Fibroblast of skin of left biceps (primary cell): ENCODE data around the gene ASTN1.
"Not testable (repeated sequence)": the region's sequence is repeated elsewhere in the genome, so short reads cannot be mapped to it uniquely, and the experiment has no call there.

Experiments used
- DNase-seq, 2 experiments: peaks; one replicate each; pipeline ENCODE4 v3.0.0-alpha.2; 2013; ENCODE audit warnings: low read depth in 2 of 2

Gene ASTN1

DNA sequence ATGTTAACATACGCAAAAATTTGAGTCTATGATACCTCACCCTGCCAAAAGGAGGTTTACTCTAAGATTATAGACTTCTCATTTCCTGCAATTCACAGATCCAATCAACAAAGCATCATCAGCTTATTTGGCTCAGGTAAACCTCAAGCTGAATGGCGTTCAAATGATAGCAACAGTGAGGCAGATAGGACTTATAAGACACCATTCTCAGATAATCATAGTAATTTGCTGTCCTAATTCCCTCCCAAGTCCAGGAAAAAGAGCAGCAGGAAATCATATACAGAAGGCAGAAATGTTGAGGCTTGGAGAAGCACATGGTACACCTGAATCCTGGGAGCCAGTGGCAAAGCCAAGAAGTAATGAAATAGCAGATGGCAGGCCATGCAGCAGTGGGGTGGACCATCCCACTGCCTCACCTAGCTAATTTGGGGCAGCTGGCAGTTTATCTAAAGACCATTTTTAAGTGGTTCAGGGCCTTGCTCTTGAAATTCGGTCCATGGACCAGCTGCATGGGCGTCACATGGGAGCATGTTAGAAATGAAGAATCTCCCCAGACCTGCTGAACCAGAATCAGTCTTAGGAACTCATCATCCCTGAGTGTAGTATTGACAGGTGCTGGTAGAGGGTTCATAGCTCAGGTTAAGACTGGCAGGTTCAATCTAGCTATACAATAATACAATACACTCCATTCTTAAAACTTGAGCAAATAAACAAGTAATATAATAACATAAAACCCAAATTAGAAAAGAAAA is 57.7 kb downstream of the ASTN1 start:
- DNase-seq = no peak

DNA sequence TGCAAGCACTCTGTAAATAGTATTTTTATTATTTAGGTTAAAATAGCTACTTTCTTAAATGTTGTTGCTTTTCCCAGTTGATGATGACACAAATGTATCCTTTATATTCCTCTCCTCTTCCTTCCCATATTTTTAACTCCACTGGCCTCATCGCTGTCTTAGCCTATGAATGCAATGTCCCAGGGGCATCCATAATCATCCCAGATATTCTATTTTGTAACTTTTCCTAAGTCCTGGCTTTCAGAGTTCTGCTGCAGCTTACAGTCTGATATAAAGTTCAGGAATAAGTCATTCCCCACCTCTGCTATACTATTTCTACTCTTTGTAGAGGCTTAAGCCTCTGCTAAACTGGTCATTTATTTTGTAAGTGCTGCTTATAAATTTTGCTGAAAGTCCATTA is 58.3 kb downstream of the ASTN1 start:
- DNase-seq = no peak

DNA sequence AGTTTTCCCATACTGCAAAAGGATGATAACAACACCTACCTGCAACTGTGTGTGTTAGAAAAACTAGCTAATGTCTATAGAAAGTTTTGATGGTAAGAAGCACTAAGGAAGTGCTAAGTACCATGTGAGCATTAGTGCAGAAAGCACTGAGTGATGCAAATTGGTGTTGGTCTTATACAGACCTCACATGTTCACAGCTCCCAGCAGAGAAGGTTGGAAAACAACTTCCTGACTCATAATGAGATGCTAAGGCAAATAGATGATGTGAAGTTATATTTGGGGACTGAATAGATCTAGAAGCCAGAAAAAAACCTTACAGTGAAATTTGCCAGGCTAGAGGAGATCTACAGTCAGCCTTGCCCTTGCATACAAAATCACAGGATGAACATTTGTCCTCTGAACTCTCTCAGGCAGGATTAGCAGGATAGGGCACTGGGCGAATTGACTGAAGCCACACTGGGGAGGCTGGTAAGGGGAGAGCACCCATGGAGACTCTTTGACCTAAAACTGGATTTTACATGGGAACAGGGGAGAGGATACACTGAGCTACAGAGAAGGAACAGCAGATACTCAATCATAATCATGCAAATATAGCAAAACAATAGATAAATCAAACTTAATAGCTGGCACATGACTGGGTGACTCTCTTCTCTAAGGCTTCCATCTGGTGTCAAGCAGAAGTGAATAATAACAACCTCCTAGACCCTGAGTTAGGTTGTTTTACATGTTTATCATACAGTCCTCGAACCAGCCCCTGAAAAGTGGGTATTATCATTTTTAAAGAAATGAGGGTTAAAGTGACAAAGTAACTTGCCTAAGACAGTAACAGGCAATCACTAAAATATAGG is 61.3 kb downstream of the ASTN1 start:
- no peak for DNase-seq

DNA sequence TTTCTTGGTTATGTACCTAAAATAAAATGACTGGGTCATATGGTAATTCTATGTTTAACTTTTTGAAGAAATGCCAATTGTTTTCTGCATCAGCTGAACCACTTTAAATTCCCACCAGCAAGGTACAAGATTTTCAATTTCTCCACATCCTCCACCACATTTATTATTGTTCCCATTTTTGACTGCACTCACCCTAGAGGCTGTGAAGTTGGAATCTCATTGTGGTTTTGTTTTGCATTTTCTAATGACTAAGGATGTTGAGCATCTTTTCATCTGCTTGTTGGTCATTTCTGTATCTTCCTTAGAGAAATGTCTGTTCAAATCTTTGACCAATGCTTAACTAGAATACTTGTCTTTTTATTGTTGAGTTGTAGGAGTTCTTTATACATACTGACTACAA is 72.5 kb downstream of the ASTN1 start:
- no peak for DNase-seq

DNA sequence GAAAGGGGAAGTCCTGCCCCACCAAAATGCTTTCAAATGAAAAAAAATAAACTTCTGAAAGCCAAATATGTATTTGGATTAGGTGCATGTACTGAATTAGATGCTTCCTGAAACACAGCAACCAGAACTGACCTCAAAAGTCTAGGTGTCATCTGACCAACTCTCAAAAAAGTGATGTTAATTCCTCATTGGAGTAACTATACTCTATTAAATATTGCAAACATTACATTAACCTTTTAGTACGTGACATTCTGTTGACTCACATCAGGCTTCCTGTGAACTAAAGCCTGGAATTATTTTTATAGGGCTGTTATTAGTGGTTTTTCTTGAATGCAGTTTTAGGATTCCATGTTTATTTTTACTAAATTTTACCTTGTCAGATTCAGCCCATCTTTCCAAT is 73.5 kb downstream of the ASTN1 start:
- peak in 1 of 2 experiments; percentile 9 for DNase-seq

DNA sequence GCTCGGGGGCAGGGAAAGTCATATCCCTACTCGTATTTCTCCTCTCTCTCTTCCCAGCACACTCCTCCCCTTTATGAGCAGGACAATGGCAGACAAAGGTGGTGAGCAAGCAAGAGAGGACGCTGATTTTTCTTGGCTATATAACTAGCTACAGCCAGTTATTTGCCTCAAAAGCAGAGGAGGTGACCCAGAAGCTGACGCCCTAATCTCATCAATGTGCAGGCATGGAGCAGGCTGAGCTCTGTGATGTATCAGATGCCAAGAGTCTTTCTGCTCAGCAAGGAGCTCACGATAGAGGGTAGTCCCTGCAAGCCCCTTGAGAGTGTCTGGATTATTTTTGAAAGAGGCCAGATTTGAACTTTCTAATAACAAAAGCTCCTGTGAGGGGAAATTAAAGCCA is 75.5 kb downstream of the ASTN1 start:
- no peak for DNase-seq

DNA sequence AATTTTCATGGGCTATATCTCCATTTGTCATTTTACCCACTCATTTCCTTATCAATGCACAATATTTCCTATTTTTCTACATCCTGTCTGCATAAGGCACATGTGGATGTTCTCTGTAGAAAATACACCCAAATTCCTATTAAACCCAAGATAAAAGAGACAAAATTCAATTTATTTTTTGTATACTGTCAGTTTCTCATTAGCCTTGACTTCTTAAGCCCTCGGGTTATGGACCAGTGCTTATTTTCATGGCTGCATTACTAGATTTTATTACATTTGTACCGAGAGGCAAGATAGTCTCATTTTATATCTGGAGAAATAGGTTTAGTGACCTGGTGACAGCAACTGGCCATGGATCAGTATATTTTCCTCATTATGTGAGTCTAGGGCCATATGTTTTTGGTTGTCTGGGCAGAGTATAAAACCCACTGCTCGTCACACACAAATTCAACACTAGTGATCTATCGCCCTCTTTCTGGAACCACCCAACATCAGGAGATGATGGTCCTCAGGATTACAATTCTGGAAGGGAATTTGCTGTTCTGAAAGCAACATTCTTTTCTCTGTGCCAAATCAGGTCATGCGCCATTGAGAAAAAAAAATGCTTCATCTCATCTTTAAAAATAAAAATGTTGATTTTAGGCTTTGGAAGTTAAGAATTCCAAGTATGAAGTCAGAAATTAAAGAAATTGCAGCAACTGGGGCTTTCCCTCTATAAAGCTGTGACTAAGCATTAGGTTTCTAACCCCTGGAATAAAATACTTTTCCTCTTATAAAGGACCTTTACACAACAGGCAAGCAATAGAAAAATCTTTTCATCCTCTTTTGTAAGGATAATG is 81.4 kb downstream of the ASTN1 start:
- DNase-seq = peak; percentile 58 to 66

DNA sequence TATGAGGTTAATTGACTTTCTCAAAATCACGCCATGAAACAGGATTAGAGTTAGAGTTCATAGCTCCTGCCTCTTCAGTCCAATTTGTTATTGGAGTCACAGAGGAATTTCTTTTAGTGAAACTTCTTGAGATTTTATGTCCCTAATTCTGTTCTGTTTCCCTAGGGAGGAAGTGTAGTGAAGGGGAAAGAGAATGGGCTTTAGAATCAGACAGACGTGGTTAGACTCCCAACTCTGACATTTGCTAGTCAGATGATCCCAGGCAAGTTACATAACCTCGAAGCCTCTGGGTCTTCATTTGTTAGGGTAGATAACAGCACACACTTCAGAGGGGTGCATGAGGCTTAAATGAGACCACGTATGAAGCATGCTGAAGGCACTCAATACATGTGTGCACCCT is 83.9 kb downstream of the ASTN1 start:
- DNase-seq = no peak

DNA sequence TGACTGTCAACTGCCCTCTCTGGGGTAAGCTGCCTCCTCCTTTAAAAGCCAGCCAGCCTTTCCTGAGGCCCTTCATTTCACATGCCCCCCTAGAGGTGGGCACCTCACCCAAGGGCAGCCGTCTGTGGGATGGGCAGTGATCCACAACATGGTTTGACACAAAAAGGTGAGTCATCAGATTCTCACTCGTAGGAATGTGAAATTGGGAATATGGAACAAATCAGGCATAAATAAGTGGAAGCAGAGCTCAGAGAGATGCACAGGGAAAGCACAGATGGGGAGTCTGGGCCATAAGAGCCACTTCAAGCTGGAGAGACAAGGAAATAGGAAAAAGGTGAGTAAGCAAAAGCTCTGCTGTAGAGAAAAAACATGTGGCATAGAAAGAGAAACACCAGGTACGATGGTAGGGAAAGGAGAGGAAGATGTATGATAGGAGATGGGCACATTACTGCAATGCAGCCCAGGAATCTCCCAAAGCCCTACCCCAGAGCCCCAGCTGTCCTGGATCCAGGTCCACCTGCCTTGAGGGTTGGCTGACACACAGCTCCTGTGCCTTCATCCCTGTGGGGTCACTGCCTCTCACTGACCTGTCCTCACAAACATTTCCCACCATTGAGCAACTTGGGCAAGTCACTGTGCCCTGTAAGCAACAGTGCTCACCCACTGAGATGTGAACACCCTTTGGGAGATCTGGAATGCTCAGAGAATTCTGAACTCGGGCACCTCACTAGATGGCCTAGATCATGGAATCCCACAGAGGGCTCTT is 86.6 kb downstream of the ASTN1 start:
- peak in 1 of 2 experiments; percentile 6 for DNase-seq

DNA sequence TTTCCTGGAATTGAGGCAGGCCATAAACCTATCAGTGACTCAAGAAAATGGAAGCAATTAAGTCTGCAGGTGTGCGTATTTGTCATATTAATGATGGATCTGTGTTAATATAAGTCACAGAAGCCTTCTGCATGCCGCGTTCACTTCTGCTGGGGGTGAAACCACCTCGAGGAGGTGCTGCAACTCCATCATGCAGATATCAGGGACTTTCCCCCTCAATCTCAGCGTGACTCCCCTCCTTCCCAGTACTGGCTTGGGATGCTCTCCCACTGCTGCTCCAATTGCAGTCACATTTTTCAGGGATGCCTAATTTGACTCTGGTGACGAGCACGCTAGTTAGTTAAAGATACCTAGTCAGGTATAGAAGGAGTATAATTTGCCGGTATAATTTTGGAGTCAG is 87.5 kb downstream of the ASTN1 start:
- DNase-seq = no peak

DNA sequence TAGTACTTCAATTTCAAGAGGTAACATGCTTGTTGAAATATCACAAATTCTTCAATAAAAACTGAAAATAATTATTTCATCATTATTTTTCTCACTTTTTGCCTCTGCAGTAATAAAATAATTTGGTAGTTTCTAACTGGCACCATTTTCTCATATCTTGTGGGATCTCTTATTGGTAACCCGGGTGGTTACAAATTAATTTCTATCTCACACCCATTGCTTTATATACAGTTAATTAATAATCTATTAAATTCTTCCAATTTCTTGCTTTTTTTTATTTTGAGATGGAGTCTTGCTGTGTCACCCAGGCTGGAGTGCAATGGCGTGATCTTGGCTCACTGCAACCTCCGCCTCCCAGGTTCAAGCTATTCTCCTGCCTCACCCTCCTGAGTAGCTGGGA is 89.7 kb downstream of the ASTN1 start:
- DNase-seq = not testable (repeated sequence)

DNA sequence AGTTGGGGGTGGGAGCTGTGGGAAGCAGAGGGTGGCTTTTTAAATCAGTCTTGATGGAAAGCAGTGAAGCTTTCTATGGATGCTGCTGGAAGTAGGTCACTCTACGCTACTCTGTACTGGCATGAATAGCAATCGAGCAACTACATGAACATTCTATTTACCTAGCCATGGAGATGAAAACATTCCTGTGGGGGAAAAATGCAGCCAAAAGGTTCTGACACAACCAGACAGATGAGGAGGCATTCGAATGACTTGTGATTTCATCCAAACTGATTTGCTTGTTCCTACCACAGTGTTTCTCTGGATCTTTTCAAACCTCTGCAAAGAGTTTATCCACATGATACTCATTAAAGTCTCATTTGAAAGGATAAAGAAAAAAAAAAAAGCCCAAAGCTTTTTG is 95.0 kb downstream of the ASTN1 start:
- no peak for DNase-seq

DNA sequence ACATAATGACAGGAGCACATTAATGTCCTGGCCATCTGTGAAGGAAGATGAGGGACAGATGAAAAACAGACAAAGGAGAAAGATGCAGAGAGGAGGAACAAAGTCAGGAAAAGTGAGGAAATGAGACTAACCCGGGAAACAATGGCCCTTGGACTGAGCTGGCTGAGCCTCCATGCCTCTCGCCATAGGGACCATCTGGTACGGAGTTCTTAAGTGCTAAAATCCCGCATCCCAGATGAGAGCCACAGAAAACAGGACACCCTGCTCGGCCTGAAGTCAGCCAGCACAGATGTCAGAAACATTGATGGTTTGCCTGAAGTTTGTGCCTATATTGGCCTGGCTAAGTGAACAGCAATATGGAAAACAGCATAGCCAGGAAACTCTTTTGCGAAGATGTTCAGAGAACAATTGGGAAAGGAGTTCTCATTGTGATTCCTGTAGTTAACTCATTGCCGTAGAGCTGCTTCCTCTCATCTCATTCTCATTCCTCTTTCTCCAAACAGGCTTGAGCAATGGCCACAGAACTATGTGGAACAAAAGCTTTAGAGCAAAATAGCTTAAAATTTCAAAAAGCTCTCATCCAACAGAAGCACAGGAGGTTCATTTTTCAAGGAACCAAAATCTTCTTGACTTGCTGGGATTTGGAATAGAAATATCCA is 96.6 kb downstream of the ASTN1 start:
- no peak for DNase-seq

DNA sequence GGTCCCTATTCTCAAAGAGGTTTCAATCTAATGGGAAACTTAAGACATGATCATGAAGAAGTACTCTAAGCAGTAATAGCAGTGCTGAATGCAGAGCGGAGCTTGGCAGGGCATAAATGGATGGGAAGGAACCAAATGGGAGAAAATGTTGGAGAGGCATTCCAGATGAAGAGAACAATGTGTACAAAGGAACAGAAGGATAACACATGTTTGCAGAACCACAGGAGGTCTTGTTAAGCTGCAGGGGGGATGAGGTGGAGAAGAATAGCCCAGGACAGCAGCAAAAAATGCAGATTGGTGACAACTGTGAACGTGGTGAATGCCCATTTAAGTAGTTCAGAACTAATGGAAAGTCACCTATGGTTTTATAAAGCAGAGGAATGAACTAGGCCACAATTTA is 99.1 kb downstream of the ASTN1 start:
- no peak for DNase-seq

DNA sequence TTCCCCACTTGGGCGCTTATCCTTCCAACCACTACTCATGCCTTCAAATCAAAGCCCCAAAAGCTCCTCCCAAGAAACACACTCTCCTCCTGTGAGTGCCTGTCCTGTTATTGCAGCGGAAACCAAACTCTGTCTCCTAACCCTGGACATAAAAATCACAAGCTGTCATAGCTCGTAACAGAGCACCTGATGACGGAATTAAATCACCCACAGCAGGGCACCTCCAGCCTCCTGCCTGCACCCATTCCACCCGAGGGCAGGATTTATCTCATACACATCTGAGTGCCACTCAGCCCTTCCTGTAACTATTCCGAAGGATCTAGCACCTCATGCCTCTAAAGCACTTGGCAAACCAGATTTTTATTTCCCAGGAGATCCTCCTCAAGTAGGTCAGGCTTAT is 100.9 kb downstream of the ASTN1 start:
- DNase-seq = no peak

DNA sequence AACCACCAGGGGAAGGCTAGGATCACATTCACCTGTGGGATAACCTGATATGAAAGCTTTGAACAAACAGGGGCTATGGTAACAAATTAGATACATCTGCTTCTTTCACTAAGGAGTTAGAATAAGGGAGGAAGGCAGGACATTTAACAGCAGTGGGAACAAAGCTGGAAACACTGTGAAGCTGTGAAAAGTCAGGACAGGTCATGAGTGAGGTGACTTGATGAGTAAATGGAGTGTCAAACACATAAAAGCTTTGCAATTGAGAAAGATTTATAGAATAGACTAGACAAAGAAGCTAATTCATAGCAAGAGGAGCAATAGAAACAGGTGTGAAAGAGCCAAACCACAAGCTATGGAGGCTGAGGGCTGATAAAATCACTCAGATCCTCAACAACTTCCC is 110.0 kb downstream of the ASTN1 start:
- no peak for DNase-seq

DNA sequence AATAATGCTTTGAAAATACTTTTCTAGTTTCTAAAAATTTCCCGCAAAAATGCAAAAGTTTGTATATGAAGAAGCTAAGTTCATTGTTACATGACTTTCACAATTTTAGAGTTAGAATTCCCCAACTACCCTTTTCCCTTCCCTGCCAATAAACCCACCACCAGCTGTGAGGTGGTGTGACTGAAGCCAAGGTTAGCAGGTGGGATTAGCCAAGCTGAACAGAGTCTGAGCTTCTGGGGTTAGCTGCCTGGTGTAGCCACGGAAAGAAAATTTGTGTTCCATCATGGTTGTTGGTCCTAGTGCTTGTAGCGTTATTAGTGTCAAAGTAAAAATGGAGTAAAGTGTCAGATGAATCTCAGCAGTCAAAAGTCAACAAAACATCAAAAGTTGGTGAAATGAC is 110.9 kb downstream of the ASTN1 start:
- DNase-seq = no peak

DNA sequence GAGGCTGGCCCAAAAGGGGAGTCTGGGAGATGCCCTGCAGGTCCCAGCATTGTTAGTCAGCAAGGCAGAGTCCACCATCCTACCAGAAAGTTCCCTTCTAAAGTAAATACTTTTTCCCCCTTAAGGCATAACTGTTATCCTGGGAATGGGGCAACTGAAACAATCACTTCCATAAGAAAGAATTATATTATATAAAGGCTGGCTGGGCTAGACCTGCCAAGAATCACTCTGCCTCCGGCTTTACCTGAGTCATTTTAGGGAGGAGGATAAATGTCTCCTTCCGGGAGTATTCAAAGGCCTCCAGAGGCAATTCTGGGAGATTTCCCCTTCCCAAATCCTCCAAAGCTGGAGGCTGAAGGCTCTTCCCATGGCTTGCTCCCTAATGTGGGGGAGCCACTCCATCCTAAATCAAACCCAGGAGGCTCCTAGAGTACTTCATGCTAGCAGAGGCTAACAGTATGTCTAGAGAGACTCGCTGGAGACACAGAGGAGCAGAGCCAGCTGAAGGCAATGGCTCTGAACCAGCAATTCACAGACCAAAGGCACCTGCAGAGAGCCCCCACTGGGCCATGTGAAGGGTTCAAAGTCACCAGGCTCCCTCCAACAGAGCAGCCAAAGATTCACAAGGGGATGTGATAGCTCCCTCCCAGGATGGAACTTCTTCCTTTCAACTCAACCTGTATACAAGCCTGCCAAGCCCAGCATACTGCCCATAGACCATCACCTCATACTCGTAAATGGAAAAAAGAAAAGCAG is 116.0 kb downstream of the ASTN1 start:
- DNase-seq = no peak

DNA sequence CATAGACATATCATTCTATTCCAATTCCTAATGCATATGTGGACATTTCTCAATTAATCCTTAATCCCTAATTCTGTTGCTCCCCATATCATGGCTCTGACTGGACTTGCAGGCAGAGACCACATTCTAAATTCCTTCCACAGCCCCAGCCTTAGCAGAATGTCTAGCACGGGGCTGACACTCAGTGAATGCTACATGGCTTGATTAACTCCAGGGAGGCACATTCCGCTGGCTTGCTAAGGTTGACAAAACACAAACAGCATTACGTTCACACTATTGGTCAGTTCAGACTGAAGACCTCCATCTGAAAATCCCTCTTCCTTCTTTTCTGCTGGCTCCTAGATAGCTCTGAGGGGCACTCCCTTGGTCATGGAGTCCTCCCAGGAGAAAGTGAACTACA is 119.4 kb downstream of the ASTN1 start:
- DNase-seq = no peak

DNA sequence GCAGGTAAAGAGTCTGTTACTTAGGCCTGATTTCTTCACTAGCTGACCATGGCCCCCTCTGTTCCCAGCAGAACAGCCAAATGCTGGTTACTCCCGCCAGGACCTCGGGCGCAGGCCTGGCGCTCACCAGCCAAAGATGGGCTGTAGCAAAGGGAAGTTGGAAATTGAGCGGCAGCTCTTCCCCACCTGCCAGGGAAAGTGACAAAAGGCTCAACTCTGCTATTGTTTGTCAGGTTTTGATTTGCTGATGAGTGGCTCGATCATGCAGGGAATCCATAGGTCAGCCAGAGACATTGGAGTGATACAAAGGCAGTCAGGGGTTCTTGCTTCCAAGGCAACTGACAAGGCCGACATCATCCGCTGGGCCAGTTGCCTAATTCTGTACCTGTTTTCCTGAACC is 120.1 kb downstream of the ASTN1 start:
- no peak for DNase-seq
